Peyer's patch (tissue), 4 donors: ENCODE results near the gene ZNF618. TPM values are rescaled to one million over a fixed set of nuclear protein-coding genes. Genes with fewer than 3 reads are reported as not detected.

ENCODE experiments used
- DNase-seq, 3 donors: peaks; one replicate each; pipeline ENCODE4 v3.0.0-alpha.2; 2017 to 2019
- H3K27ac ChIP-seq, 4 donors: fragments of 200-600 bp; sonication (generic); one replicate each; pipeline ENCODE4 v1.5.1; 2016 to 2019
- H3K27me3 ChIP-seq, 2 donors: fragments of 200-600 bp; sonication (generic); one replicate each; pipeline ENCODE4 v1.5.1; 2019
- H3K36me3 ChIP-seq, 3 donors: fragments of 200-600 bp; sonication (generic); one replicate each; pipeline ENCODE4 v1.5.1; 2016 to 2019
- H3K4me1 ChIP-seq, 4 donors: fragments of 200-600 bp; sonication (generic); one replicate each; pipeline ENCODE4 v1.5.1; 2016 to 2019
- H3K4me3 ChIP-seq, 4 donors: fragments of 200-600 bp; sonication (generic); 1 replicate in 3 of 4; 2 replicates in 1 of 4; pipeline ENCODE4 v1.5.1; 2016 to 2019; ENCODE audit warnings: mild to moderate bottlenecking in 1 of 4
- H3K9me3 ChIP-seq, 4 donors: fragments of 200-600 bp; sonication (generic); one replicate each; pipeline ENCODE4 v1.5.1; 2016 to 2019; ENCODE audit warnings: mild to moderate bottlenecking in 1 of 4
- POLR2A ChIP-seq, 2 donors: fragments of 450-650 bp; IDR thresholded peaks; one replicate each; pipeline ENCODE4 v1.5.1; 2017; ENCODE audit warnings: antibody characterized with exemption in 2 of 2, mild to moderate bottlenecking in 2 of 2, moderate library complexity in 2 of 2
- total RNA-seq, 4 donors: library from RNA; depleted of rRNA; stranded (reverse); fragments of >200 nt; gene quantifications; one replicate each; pipeline ENCODE4 v1.1.0, GENCODE V29; 2016
- TF ChIP-seq, protein P1 (sequence below), 6 experiments: fragments of 450-650 bp in 4 of 6; fragments of 200-600 bp in 2 of 6; sonication (generic) in 1 of 6; IDR thresholded peaks; one replicate each; pipeline ENCODE4 v1.5.1; 2017 to 2019; ENCODE audit warnings: antibody characterized with exemption in 6 of 6, mild to moderate bottlenecking in 3 of 6, moderate library complexity in 1 of 6

Gene ZNF618
- total RNA-seq, 4 donors from 2014 or later = 2.8 to 26.4 (median 4.1) TPM

DNA sequence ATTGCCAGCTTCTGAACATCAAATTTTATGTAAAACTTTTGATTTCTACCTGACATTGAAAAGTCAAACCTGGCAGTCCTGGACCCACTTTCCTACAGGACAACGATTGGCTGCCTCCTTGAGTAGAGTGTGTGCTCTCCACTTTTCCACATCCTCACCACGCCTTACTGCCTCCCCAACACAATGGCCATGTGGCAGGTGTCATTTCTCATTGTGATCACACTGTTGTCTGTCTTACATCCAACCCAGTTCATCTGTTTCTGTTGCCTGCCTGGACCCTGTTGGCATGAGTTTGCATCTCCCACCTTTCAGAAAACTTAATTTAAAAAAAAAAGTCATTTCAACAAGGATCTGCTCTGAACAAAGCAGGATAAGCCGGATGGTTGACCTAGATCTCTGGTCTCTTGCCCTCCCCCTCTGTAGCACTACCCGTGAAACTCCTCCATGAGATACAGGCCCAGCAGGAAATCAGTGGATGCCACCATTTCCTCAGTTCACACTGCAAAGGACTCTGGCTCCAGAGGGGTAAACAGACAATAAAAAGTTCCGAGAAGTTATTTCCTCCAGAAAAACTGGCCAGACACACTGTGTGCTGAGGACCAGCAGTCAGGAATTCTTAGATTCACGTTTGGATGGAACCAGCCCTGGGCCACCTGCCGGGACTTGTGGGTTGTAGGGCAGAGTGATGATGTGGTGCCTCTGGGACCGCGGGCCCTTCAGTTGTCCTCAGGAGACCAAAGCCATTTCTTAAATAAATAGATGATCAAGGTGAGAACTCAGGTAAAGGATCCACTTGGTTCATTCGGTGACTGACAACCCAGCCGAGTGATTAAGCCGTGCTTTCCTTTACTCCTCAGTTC, 153.4 kb downstream of the ZNF618 start:
- no peak for DNase-seq
- Histone ChIP-seq H3K4me3 (no peak overlapping the region), H3K9me3 (peaks cover 0 to 5% (median 0%) of the 10 kb centered on the region in 4 donors), H3K27ac (no peak overlapping the region), H3K36me3 (no peaks in the 10 kb centered on the region), H3K27me3 (no peaks in the 10 kb centered on the region), H3K4me1 (no peaks in the 10 kb centered on the region)
- TF ChIP-seq, protein P1, sequence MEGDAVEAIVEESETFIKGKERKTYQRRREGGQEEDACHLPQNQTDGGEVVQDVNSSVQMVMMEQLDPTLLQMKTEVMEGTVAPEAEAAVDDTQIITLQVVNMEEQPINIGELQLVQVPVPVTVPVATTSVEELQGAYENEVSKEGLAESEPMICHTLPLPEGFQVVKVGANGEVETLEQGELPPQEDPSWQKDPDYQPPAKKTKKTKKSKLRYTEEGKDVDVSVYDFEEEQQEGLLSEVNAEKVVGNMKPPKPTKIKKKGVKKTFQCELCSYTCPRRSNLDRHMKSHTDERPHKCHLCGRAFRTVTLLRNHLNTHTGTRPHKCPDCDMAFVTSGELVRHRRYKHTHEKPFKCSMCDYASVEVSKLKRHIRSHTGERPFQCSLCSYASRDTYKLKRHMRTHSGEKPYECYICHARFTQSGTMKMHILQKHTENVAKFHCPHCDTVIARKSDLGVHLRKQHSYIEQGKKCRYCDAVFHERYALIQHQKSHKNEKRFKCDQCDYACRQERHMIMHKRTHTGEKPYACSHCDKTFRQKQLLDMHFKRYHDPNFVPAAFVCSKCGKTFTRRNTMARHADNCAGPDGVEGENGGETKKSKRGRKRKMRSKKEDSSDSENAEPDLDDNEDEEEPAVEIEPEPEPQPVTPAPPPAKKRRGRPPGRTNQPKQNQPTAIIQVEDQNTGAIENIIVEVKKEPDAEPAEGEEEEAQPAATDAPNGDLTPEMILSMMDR (IDR thresholded peaks at IDR 0.05) = no peak
- TF ChIP-seq POLR2A (IDR thresholded peaks at IDR 0.05) = no peak

DNA sequence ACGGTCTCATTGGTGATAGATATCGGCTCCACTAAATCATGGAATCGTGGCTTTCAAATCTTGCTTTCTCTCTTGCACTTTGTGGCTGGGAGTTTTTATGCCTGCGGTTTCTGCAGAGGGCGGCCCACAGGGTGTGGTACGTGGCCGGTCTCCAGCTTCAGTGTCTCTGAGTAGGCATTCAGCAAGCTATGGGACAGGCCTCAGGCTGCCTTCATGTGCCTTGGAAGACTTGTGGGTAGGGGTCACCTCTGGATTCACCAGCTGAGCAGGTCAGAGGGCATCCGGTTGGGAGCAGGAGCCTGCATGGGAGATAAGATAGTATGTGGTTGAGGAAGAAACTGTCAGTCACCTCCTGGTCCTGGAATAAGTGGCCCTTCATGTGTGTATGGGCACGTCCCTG, 154.3 kb downstream of the ZNF618 start:
- no peaks in the 10 kb centered on the region for H3K36me3 ChIP-seq
- no peak overlapping the region for H3K4me3 ChIP-seq
- H3K4me1 ChIP-seq = no peaks in the 10 kb centered on the region
- H3K27me3 ChIP-seq = no peaks in the 10 kb centered on the region
- peaks cover 0 to 5% (median 0%) of the 10 kb centered on the region in 4 donors for H3K9me3 ChIP-seq
- no peak for TF ChIP-seq POLR2A (IDR thresholded peaks at IDR 0.05)
- TF ChIP-seq, protein P1 (IDR thresholded peaks at IDR 0.05) = no peak
- DNase-seq = peak in 1 of 3 donors; percentile 23
- no peak overlapping the region for H3K27ac ChIP-seq

DNA sequence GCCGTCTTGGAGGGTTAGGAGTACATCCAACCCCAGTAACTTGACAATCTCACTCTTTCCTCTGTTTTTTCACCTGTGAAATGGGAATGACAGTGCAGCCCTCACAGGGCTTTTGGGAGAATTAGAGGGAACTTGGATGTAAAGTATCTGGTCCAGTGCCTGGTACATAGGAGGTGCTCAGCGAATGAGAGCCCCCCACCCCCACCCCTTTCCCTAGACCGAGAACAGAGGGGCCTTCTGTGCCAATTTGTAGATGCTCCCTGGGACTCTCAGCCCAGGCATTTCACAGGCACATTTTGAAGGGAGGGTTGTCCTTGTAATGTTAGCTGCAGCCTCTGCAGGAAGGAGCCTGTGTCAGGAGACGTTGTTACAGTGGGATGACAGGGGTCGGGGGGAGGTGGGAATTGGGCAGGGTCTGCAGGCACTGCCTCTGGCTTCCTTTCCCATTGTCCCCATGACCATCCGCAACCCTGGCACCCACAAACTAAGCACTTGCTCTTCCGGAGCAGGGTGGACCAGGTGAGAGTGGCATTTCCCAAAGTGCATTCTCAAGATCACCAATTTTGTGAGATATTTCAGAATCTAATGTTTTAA, 155.0 kb downstream of the ZNF618 start:
- peaks cover 0 to 3% (median 0%) of the 10 kb centered on the region in 3 donors for H3K36me3 ChIP-seq
- no peaks in the 10 kb centered on the region for H3K4me1 ChIP-seq
- H3K9me3 ChIP-seq = peaks cover 0 to 5% (median 0%) of the 10 kb centered on the region in 4 donors
- no peak for TF ChIP-seq POLR2A (IDR thresholded peaks at IDR 0.05)
- TF ChIP-seq, protein P1 (IDR thresholded peaks at IDR 0.05) = no peak
- H3K27ac ChIP-seq = no peak overlapping the region
- DNase-seq = no peak
- H3K4me3 ChIP-seq = no peak overlapping the region
- no peaks in the 10 kb centered on the region for H3K27me3 ChIP-seq

DNA sequence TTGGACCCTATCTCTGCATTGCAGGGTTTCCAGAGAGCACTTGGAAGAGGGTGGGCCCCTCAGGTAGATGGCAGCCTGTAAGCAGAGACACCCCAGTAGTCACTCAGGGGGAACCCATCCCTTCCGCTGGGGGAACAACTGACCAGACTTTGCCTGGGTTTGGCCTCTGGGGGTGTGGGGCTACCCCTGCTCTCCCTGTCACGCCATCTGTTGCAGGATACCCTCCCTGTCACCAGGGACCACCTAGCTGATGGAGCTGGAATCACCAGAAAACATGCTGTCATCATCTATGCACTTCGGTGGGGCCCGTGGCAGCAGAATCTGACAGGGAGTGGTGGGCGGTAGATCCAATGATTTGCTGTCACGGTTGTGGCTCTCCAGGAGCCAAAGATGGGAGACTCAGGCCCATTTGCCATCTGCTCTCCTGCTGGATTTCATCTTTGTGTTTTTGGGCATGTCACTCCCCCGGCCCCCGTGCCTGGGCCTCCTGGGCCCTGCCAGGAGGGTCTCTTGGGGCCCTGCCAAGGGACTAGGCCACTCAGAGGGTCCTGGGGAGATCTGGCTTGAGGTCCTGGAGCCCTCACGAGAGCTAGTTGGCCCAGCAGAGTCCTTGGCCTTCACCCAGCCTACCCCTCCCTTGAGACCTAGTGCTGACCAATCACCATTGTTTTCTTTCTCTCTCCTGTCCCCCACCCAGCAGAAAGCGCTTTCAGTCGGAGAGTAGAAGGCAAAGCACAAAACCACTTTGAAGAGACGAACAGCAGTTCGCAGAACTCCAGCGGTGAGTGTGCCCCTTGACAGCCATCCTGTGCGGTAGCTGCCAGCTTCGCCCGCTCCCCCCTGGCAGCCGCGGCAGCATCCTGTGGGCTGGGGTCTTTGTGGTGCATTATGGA, 156.1 kb downstream of the ZNF618 start:
- DNase-seq = peak in 1 of 3 donors; percentile 27
- H3K4me3 ChIP-seq = no peak overlapping the region
- H3K27me3 ChIP-seq = no peaks in the 10 kb centered on the region
- TF ChIP-seq, protein P1 (IDR thresholded peaks at IDR 0.05) = no peak
- no peak for TF ChIP-seq POLR2A (IDR thresholded peaks at IDR 0.05)
- H3K36me3 ChIP-seq = peaks cover 0 to 12% (median 0%) of the 10 kb centered on the region in 3 donors
- H3K9me3 ChIP-seq = peaks cover 0 to 5% (median 0%) of the 10 kb centered on the region in 4 donors
- H3K27ac ChIP-seq = no peak overlapping the region
- no peaks in the 10 kb centered on the region for H3K4me1 ChIP-seq

DNA sequence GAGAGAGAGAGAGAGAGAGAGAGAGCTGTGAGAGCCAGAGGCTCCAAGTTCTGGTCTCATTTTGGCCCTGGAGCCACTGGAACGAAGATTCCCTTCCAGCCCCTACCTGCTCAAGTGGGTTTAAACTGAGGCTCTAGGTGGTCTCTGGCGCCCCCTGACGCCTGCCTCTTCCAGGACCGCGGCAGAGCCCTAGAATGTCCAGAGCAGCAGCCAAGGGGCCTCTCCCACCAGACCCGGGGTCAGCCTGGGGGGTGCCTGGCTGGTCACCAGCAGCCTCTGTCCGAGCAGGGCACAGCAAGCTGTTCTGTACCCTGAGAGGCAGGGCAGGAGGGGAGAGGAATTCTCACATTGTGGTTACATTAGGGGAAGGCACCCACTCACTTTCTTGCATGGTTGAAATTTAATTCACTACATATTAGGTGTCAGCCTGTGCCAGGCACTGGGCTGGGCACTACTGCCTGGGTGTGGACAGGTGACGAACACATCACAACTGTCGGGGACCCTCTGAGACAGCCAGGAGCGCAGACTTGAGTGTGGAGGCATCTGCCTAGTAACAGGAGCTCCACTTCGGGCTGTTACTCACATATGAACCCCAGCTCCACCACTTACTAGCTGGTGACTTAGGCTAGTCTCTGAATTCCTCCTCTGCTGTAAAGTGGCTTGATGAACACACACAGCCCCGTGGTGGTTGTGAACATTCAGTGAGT, 157.4 kb downstream of the ZNF618 start:
- Histone ChIP-seq H3K27me3 (no peaks in the 10 kb centered on the region), H3K27ac (no peak overlapping the region), H3K36me3 (peaks cover 0 to 14% (median 0%) of the 10 kb centered on the region in 3 donors), H3K4me3 (no peak overlapping the region), H3K9me3 (peaks cover 0 to 2% (median 0%) of the 10 kb centered on the region in 4 donors), H3K4me1 (no peaks in the 10 kb centered on the region)
- peak in 1 of 3 donors; percentile 51 for DNase-seq
- no peak for TF ChIP-seq POLR2A (IDR thresholded peaks at IDR 0.05)
- TF ChIP-seq, protein P1 (IDR thresholded peaks at IDR 0.05) = peak in 4 of 6 experiments; percentile 6 to 33 (median 26)
